Neutrophil (primary cell): ENCODE data around the gene MCUR1.
"Not testable (repeated sequence)": the region's sequence is repeated elsewhere in the genome, so short reads cannot be mapped to it uniquely, and the experiment has no call there.

Source experiments
- H3K27ac ChIP-seq: fragments of 200-600 bp; sonication (generic); 2 replicates; pipeline ENCODE4 v1.5.1; 2016; ENCODE audit warnings: mild to moderate bottlenecking, moderate library complexity
- H3K27me3 ChIP-seq: fragments of 200-600 bp; sonication (generic); 2 replicates; pipeline ENCODE4 v1.6.0; 2016; ENCODE audit warnings: mild to moderate bottlenecking
- H3K36me3 ChIP-seq: fragments of 200-600 bp; sonication (generic); 2 replicates; pipeline ENCODE4 v1.5.1; 2017
- H3K4me1 ChIP-seq, 2 experiments: fragments of 200-600 bp in 1 of 2; sonication (generic) in 1 of 2; 1 replicate in 1 of 2; 2 replicates in 1 of 2; pipeline versions ENCODE4 v1.5.1 to v1.6.1; 2013 to 2016; ENCODE audit warnings: low read depth in 1 of 2, low read length in 1 of 2, mild to moderate bottlenecking in 1 of 2, moderate library complexity in 1 of 2; ENCODE audit not compliant: control insufficient read depth in 1 of 2, insufficient read depth in 1 of 2
- H3K4me3 ChIP-seq, 2 experiments: fragments of 200-600 bp in 1 of 2; sonication (generic) in 1 of 2; 1 replicate in 1 of 2; 2 replicates in 1 of 2; pipeline ENCODE4 v1.5.1; 2013 to 2016; ENCODE audit warnings: low read depth in 1 of 2, low read length in 1 of 2, mild to moderate bottlenecking in 1 of 2, moderate library complexity in 1 of 2
- H3K9me3 ChIP-seq: fragments of 200-600 bp; sonication (generic); 2 replicates; pipeline ENCODE4 v1.5.1; 2016
- TF ChIP-seq, protein P1 (sequence below): fragments of 200-600 bp; sonication (generic); IDR thresholded peaks from 2 replicates; pipeline ENCODE4 v1.5.1; 2016; ENCODE audit warnings: antibody characterized with exemption

MCUR1 gene

DNA sequence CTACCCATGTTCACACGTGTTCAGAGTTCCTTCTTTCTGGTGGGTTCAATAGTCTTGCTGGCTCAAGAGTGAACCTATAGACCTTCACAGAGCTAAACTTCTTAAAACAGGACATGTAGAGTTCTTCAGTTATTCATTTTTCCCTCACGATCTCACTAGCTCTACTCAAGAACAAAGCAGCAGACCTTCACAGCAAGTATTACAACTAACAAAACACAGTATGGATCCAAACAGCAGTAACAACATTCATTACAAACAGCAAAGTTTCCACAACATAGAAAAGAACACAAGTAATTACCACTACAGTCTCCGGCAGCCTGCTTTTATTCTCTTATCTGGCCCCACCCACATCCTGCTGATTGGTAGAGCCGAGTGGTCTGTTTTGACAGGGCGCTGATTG lies 39.5 kb upstream of the MCUR1 start:
- Histone ChIP-seq H3K4me3 (no peak overlapping the region), H3K36me3 (no peaks in the 10 kb centered on the region), H3K27me3 (peaks cover 28% of the 10 kb centered on the region), H3K4me1 (no peaks in the 10 kb centered on the region), H3K9me3 (no peaks in the 10 kb centered on the region), H3K27ac (no peak overlapping the region)
- TF ChIP-seq, protein P1, sequence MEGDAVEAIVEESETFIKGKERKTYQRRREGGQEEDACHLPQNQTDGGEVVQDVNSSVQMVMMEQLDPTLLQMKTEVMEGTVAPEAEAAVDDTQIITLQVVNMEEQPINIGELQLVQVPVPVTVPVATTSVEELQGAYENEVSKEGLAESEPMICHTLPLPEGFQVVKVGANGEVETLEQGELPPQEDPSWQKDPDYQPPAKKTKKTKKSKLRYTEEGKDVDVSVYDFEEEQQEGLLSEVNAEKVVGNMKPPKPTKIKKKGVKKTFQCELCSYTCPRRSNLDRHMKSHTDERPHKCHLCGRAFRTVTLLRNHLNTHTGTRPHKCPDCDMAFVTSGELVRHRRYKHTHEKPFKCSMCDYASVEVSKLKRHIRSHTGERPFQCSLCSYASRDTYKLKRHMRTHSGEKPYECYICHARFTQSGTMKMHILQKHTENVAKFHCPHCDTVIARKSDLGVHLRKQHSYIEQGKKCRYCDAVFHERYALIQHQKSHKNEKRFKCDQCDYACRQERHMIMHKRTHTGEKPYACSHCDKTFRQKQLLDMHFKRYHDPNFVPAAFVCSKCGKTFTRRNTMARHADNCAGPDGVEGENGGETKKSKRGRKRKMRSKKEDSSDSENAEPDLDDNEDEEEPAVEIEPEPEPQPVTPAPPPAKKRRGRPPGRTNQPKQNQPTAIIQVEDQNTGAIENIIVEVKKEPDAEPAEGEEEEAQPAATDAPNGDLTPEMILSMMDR: no peak

DNA sequence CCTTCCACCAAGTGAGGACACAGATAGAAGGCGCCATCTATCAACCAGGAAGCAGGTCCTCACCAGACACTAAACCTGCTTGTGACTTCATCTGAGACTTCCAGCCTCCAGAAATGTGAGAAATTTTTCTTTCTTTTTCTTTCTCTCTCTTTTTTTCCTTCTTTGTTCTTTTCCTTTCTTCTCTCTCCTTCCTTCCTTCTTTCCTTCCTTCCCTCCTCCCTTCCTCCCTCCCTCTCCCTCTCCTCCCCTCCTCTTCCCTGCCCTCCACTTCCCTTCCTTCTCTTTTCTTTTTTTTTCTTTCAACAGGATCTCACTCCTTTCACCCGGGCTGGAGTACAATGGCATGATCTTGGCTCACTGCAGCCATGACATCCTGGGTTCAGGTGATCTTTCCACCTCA lies 37.4 kb upstream of the MCUR1 start:
- peaks cover 10% of the 10 kb centered on the region for H3K27me3 ChIP-seq
- no peaks in the 10 kb centered on the region for H3K4me1 ChIP-seq
- TF ChIP-seq, protein P1: no peak
- no peaks in the 10 kb centered on the region for H3K36me3 ChIP-seq
- no peak overlapping the region for H3K27ac ChIP-seq
- no peak overlapping the region for H3K4me3 ChIP-seq
- no peaks in the 10 kb centered on the region for H3K9me3 ChIP-seq

GRCh38 chr6:13851330-13851729 lies 37.0 kb upstream of the MCUR1 start:
- Histone ChIP-seq H3K27ac (no peak overlapping the region), H3K36me3 (no peaks in the 10 kb centered on the region), H3K4me1 (no peaks in the 10 kb centered on the region), H3K9me3 (no peaks in the 10 kb centered on the region), H3K4me3 (no peak overlapping the region), H3K27me3 (peaks cover 5% of the 10 kb centered on the region)
- TF ChIP-seq, protein P1: no peak

DNA sequence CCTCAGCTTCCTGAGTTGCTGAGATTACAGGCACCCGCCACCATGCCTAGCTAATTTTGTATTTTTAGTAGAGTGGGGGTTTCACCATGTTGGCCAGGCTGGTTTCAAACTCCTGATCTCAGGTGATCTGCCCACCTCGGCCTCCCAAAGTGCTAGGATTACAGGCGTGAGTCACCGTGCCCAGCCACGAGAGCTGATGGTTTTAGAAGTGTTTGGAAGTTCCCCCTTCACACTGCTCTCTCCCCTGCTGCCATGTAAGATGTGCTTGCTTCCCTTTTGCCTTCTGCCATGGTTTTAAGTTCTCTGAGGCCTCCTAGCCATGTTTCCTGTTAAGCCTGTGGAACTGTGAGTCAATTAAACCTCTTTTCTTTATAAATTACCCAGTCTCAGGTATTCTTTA lies 36.3 kb upstream of the MCUR1 start:
- not testable (repeated sequence) for H3K36me3 ChIP-seq, H3K27me3 ChIP-seq, H3K4me3 ChIP-seq, H3K27ac ChIP-seq, H3K9me3 ChIP-seq, H3K4me1 ChIP-seq

DNA sequence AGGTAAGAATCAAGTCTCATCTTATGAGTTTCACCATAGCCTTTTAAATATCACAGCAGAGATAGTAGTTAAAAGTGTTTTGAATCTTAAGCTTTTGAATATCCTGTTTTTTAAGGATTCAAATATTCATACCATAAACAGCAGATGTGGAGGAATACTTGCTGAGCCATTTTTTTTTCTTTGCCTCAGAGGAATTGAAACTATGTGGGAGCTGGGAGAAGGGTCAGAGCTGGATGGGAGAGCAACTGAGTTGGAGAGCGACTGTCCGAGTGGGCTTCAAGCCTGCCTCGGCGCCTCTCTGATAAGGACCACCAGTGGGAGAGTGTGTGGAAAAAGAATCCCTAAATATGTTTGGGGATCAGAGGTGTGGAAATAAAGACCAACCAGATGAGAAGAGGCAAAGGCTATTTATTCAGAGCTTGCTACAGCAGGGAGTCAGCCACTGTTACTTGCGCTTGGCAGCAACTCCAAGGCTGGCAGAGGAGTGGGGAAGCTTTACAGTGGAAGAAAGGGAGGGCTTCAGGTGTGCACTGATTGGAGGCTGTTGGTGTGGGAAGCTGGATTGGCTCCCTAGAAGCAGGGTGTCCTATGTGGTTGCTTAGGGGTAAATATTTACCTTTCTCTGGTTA lies 34.3 kb upstream of the MCUR1 start:
- no peak overlapping the region for H3K27ac ChIP-seq
- TF ChIP-seq, protein P1: no peak
- H3K9me3 ChIP-seq: no peaks in the 10 kb centered on the region

GRCh38 chr6:13847326-13848050 lies 33.1 kb upstream of the MCUR1 start:
- H3K27ac ChIP-seq: no peak overlapping the region
- H3K9me3 ChIP-seq: no peaks in the 10 kb centered on the region
- H3K27me3 ChIP-seq: peaks cover 3% of the 10 kb centered on the region
- no peaks in the 10 kb centered on the region for H3K36me3 ChIP-seq
- no peaks in the 10 kb centered on the region for H3K4me1 ChIP-seq
- TF ChIP-seq, protein P1: no peak
- H3K4me3 ChIP-seq: no peak overlapping the region

More for the DNA sequence above, 34.3 kb upstream of the MCUR1 start:
- H3K4me1 ChIP-seq: no peaks in the 10 kb centered on the region
- H3K27me3 ChIP-seq: peaks cover 3% of the 10 kb centered on the region
- no peaks in the 10 kb centered on the region for H3K36me3 ChIP-seq
- no peak overlapping the region for H3K4me3 ChIP-seq
